NCI-H510A treated with DMSO at 0.1 percent for 48 hours (cell line): ENCODE measurements around the gene SLC25A42.
"Not testable (repeated sequence)": the region's sequence is repeated elsewhere in the genome, so short reads cannot be mapped to it uniquely, and the experiment has no call there.

Source experiments
- DNase-seq: peaks from one replicate; lab custom pipeline; 2025; lab: John Stamatoyannopoulos, UW

The SLC25A42 gene

GRCh38 chr19:19068659-19069654, 5.2 kb downstream of the SLC25A42 start:
- DNase-seq: no peak

- DNase-seq: no peak
These were observed 8.1 kb downstream of the SLC25A42 start for GRCh38 chr19:19071897-19072296.

GRCh38 chr19:19074196-19074882, 10.5 kb downstream of the SLC25A42 start:
- no peak for DNase-seq

- no peak for DNase-seq
These were observed 11.3 kb downstream of the SLC25A42 start for GRCh38 chr19:19075126-19075525.

DNA sequence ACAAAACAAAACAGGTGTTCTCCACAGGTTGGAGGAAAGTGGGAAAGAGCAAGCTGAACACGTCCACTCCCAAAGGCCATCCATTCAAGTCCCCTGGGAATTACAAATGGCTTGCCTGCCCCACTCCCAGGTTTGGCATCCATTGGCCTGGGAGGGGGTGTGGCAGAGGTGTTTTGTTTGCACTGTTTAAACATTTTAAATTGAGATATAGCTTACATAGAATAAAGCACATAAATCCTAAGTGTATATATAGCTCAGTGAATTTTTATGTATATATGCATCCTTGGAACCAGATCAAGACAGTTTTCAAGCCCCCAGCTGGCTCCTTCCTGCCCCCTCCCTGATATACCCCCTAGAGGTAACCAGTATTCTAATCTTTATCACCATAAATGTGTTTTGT, 12.7 kb downstream of the SLC25A42 start:
- no peak for DNase-seq

DNA sequence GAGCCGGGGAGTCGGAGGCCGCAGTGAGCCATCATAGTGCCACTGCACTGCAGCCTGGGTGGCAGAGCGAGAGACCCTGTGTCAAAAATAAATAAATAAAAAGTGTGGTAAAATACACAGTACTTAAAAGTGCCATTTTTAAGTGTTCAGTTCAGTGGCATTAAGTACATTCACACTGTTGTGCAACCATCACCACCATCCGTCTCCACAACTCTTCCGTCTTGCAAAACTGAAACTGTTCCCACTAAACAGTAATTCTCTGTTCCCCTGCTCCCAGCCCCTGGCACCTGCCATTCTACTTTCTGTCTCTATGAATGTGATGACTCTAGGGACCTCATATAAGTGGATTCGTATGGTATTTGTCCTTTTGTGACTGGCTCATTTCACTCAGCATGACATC, 13.3 kb downstream of the SLC25A42 start:
- DNase-seq: no peak

GRCh38 chr19:19078801-19079200, 15.0 kb downstream of the SLC25A42 start:
- DNase-seq: no peak

DNA sequence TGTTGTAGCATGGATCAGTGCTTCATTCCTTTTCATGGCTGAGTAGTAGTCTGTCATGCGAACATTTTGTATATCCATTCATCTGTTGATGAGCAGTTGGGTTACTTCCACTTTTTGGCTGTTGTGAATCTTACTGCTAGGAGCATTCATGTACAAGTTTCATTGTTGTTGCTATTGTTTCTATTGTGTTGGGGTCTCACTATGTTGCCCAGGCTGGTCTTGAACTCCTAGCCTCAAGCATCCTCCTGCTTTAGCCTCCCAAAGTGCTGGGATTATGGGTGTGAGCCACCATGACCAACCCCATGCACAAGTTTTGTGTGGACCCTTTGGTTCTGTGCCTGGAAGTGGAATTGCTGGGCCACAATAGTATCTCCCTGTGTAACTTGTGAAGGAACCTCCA, 15.8 kb downstream of the SLC25A42 start:
- no peak for DNase-seq

DNA sequence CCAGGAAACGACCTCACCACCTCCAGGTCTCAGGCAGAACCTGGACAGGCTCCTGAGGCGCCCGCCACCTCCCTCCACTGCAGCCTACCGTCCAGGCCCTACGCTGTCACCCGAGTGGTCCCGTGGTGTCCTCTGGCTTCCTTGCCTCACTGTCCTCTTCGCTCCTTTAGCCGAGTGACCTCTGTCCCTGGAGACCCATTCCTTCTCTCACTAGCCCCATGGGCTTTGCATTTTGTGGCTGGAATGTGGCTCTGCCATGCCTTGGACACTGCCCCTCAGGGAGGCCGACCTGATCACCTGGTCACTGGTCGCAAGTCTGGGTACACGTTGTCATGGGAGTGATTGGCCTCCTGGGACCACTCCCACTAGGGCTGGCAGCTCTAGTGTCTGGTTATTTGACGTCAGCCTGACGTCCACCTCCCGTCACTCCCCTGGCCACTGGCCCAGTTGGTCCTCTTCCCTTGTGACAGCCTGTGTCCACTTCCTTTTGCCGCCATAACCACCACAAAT, 17.9 kb downstream of the SLC25A42 start:
- no peak for DNase-seq

DNA sequence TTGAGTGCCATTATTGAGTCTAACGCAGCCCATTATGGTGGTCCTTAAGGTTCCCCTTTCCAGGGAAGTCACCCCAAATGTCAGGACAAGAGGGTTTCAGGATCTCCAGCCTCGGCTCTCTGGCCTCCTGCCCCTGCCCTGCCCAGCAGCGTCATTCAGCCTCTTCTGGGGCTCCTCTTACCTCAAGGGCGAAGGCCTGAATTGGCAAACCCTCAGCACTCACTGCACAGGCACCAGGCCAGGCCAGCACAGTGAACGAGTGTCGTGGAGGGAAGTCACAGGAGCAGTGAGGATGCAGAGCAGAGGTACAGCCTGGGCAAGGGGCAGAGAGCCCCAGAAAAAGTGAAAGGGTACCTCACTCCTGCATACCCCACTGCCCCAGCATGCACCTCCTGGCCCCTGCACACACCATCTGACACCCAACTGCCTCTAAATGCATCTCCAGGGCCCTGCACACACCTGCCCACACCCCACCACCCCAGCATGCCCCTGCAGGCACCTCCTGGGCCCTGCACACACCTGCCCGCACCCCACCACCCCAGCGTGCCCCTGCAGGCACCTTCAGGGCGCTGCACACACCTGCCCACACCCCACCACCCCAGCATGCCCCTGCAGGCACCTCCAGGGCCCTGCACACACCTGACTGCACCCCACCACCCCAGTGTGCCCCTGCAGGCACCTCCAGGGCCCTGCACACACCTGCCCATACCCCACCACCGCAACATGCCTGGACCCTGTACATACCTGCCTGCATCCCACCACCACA, 19.8 kb downstream of the SLC25A42 start:
- no peak for DNase-seq

- DNase-seq: no peak
These were observed 23.9 kb downstream of the SLC25A42 start for GRCh38 chr19:19087676-19088075.

- DNase-seq: no peak
These were observed 30.7 kb downstream of the SLC25A42 start for GRCh38 chr19:19094513-19094912.

DNA sequence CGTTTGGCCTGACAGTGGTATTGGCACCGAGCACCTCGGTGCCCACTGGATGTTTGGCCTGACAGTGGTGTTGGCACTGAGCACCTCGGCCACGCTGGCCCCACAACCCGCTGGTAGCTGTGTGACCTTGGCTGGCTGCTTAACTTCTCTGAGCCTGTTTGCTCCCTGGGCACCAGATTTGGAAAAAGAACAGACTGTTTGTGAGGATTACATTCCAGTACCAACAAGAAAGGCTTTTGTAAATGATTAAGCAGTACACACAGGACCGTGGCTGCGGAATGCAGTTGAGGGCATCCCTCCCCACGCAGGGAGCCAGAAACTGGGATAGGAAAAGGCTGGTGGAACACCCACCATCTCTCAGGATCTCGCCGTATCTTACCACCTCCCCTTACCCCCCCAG, 31.9 kb downstream of the SLC25A42 start:
- DNase-seq: no peak

DNA sequence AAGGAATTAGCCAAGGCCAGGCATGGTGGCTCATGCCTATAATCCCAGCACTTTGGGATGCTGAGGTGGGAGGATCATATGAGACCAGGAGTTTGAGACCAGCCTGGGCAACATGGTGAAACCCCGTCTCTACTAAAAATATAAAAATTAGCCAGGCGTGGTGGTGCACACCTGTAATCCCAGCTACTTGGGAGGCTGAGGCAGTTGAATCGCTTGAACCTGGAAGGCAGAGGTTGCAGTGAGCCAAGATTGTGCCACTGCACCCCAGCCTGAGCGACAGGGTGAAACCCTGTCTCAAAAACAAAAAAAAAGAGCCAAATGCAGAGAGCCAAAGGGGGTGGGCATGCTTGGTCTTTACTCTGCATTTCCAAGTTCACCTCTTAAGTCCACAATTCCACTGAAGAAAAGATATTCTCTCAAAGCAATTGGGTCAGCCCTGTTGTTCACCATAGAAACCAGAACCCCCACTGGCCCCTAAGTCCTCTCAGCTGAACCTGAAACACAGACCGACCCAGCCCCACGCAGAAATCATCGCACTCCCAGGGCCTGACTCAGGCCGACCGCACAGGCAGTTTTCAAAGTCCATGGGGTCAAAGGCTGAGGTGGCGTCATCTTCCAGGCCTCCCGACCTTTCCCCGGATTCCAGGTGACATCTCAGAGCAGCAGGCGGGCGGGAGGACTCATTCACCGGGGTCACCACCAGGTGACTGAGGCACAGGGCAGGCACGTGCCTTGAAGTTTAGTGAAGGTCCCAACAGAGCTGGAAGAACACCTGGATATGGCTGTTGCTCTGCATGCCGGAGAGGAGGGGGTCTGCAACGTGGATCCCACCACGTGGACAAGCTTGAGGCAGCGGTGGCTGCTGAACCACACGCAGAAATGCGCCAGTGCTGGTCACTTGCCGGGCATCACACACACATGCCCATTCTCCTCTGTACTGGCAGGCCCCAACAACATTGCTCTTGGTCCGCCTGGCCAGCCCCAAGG, 33.1 kb downstream of the SLC25A42 start:
- DNase-seq: no peak

GRCh38 chr19:19098084-19098702, 34.4 kb downstream of the SLC25A42 start:
- DNase-seq: no peak

GRCh38 chr19:19098703-19099632, 35.2 kb downstream of the SLC25A42 start:
- no peak for DNase-seq

- no peak for DNase-seq
These were observed 37.7 kb downstream of the SLC25A42 start for GRCh38 chr19:19101540-19101939.

GRCh38 chr19:19102566-19102965, 38.8 kb downstream of the SLC25A42 start:
- DNase-seq: not testable (repeated sequence)

GRCh38 chr19:19103167-19103566, 39.4 kb downstream of the SLC25A42 start:
- no peak for DNase-seq
